Stomach (tissue), 4 donors: Measurements from ENCODE around the gene PRDM2.

Experiments used
- CTCF ChIP-seq, 7 experiments: fragments of 450-650 bp in 4 of 7; fragments of 200-600 bp in 3 of 7; sonication (generic) in 3 of 7; IDR thresholded peaks; one replicate each; pipeline ENCODE4 v1.5.1; 2016 to 2019; ENCODE audit warnings: antibody characterized with exemption in 7 of 7, control low read depth in 2 of 7, mild to moderate bottlenecking in 1 of 7
- POLR2A ChIP-seq, 4 donors: fragments of 450-650 bp; IDR thresholded peaks; one replicate each; pipeline ENCODE4 v1.6.1; 2016; ENCODE audit warnings: antibody characterized with exemption in 4 of 4, control low read depth in 2 of 4, mild to moderate bottlenecking in 1 of 4, moderate library complexity in 1 of 4
- POLR2AphosphoS5 ChIP-seq, 3 donors: sonication (generic); formaldehyde crosslinking; IDR thresholded peaks; one replicate each; pipeline ENCODE4 v1.6.1; 2016; ENCODE audit warnings: antibody characterized with exemption in 3 of 3

DNA sequence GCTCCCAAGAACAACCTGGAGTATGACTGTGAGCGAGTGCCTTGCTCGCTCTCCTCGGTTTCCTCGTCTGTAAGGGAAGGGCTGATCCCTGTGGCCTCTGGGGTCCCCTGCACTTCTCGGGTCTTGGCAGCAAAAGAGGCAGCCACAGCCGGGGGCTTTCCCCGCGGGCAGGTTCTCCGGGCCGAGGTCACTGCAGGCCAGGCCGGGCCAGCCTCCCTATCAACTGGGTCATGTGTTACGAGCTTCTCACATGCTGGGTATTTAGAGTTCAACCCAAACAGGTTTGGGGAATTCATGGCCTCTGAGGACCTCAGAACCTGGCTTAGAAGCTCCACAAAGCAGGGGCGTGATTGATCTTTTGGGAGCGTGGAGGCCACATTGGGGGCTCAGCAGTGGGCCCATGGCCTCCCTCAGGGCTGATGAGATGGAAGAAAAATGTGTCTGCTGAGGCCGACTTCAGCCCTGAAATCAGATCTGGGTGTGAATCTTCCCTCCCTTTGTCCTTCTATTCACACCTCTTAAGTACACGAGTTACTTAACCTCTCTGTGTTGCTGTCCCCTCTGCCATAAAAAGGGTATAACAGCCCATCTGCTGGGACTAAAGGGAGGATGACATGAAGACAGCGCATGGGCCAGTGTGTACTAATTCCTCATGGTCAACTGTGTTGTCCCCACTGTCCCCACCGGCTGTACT lies 103.7 kb downstream of the PRDM2 start:
- TF ChIP-seq CTCF (IDR thresholded peaks at IDR 0.05), result no peak
- no peak for TF ChIP-seq POLR2AphosphoS5 (IDR thresholded peaks at IDR 0.05)
- no peak for TF ChIP-seq POLR2A (IDR thresholded peaks at IDR 0.05)
